Renal cortex interstitium (tissue), 15 donors: ENCODE results near the gene GALK1. TPM values are rescaled to one million over a fixed set of nuclear protein-coding genes. Genes with fewer than 3 reads are reported as not detected.
"Not testable (repeated sequence)": the region's sequence is repeated elsewhere in the genome, so short reads cannot be mapped to it uniquely, and the experiment has no call there.

Experiments
- DNase-seq, 11 donors: peaks; one replicate each; pipeline ENCODE4 v3.0.0-alpha.2; 2013; ENCODE audit warnings: low read depth in 9 of 11, low spot score in 4 of 11; ENCODE audit errors: extremely low read depth in 1 of 11
- long read RNA-seq, 16 experiments: transcript quantifications; one replicate each; lab custom pipeline, GENCODE V29; 2026
- polyA plus RNA-seq, 3 donors: library from polyadenylated mRNA; unstranded; fragments of 120-200 nt; gene quantifications; one replicate each; pipeline ENCODE4 v1.2.1, GENCODE V29; 2013; ENCODE audit not compliant: insufficient read length in 3 of 3

Gene GALK1
- 10 to 100 TPM; 19.7 to 37.6 (median 32.9) TPM for polyA plus RNA-seq
- long read RNA-seq, donor 1, transcript GALK1-205 (8 exons, 1,866 nt) = major isoform, 13 of 15 reads
- long read RNA-seq, donor 1, partial matches to known transcripts = 0 of 15 reads
- long read RNA-seq, donor 1, other reads (novel, unspliced or antisense) = 0 of 15 reads
- long read RNA-seq, donor 2, transcript GALK1-205 (8 exons, 1,866 nt) = major isoform, 5 of 12 reads
- long read RNA-seq, donor 2, partial matches to known transcripts = 5 of 12 reads
- long read RNA-seq, donor 2, other reads (novel, unspliced or antisense) = 0 of 12 reads
- long read RNA-seq, donor 3, transcript GALK1-205 (8 exons, 1,866 nt) = major isoform, 19 of 22 reads
- long read RNA-seq, donor 3, partial matches to known transcripts = 0 of 22 reads
- long read RNA-seq, donor 3, other reads (novel, unspliced or antisense) = 0 of 22 reads
- long read RNA-seq, donor 4, transcript GALK1-205 (8 exons, 1,866 nt) = major isoform, 10 of 59 reads
- long read RNA-seq, donor 4, partial matches to known transcripts = 39 of 59 reads
- long read RNA-seq, donor 4, other reads (novel, unspliced or antisense) = 9 of 59 reads
- long read RNA-seq, donor 5 = 0 reads
- long read RNA-seq, donor 6, transcript GALK1-205 (8 exons, 1,866 nt) = major isoform, 16 of 20 reads
- long read RNA-seq, donor 6, partial matches to known transcripts = 0 of 20 reads
- long read RNA-seq, donor 6, other reads (novel, unspliced or antisense) = 0 of 20 reads
- long read RNA-seq, donor 7, transcript GALK1-205 (8 exons, 1,866 nt) = major isoform, 15 of 18 reads
- long read RNA-seq, donor 7, partial matches to known transcripts = 0 of 18 reads
- long read RNA-seq, donor 7, other reads (novel, unspliced or antisense) = 0 of 18 reads
- long read RNA-seq, donor 8 = 0 reads
- long read RNA-seq, donor 9, transcript GALK1-205 (8 exons, 1,866 nt) = major isoform, 15 of 15 reads
- long read RNA-seq, donor 9, partial matches to known transcripts = 0 of 15 reads
- long read RNA-seq, donor 9, other reads (novel, unspliced or antisense) = 0 of 15 reads
- long read RNA-seq, donor 10, transcript GALK1-205 (8 exons, 1,866 nt) = major isoform, 19 of 26 reads
- long read RNA-seq, donor 10, partial matches to known transcripts = 0 of 26 reads
- long read RNA-seq, donor 10, other reads (novel, unspliced or antisense) = 0 of 26 reads
- long read RNA-seq, donor 11, transcript GALK1-205 (8 exons, 1,866 nt) = major isoform, 11 of 12 reads
- long read RNA-seq, donor 11, partial matches to known transcripts = 0 of 12 reads
- long read RNA-seq, donor 11, other reads (novel, unspliced or antisense) = 0 of 12 reads
- long read RNA-seq, donor 12, transcript GALK1-205 (8 exons, 1,866 nt) = major isoform, 7 of 7 reads
- long read RNA-seq, donor 12, partial matches to known transcripts = 0 of 7 reads
- long read RNA-seq, donor 12, other reads (novel, unspliced or antisense) = 0 of 7 reads
- long read RNA-seq, donor 13 = 0 reads
- long read RNA-seq, donor 14, transcript GALK1-205 (8 exons, 1,866 nt) = major isoform, 13 of 16 reads
- long read RNA-seq, donor 14, partial matches to known transcripts = 0 of 16 reads
- long read RNA-seq, donor 14, other reads (novel, unspliced or antisense) = 0 of 16 reads
- long read RNA-seq, donor 15, transcript GALK1-205 (8 exons, 1,866 nt) = major isoform, 8 of 10 reads
- long read RNA-seq, donor 15, partial matches to known transcripts = 0 of 10 reads
- long read RNA-seq, donor 15, other reads (novel, unspliced or antisense) = 0 of 10 reads
- long read RNA-seq, donor 16, transcript GALK1-205 (8 exons, 1,866 nt) = major isoform, 47 of 53 reads
- long read RNA-seq, donor 16, transcript GALK1-203 (2 exons, 465 nt) = minor isoform, 5 of 53 reads
- long read RNA-seq, donor 16, partial matches to known transcripts = 0 of 53 reads
- long read RNA-seq, donor 16, other reads (novel, unspliced or antisense) = 0 of 53 reads

- DNase-seq = no peak
These were observed at the start of gene GALK1 for GRCh38 chr17:75764711-75765421. TSS of gene GALK1 (minus strand) at chr17:75765192. CDS start at chr17:75765136, 56 bp downstream.

GRCh38 chr17:75814021-75814395, 49.0 kb upstream of the GALK1 start:
- no peak for DNase-seq

GRCh38 chr17:75813081-75814020, 48.4 kb upstream of the GALK1 start:
- no peak for DNase-seq

- DNase-seq = no peak
These were observed 47.4 kb upstream of the GALK1 start for GRCh38 chr17:75812096-75813013.

GRCh38 chr17:75811174-75811573, 46.2 kb upstream of the GALK1 start:
- no peak for DNase-seq

- not testable (repeated sequence) for DNase-seq
These were observed 45.8 kb upstream of the GALK1 start for GRCh38 chr17:75810756-75811155.

- DNase-seq = no peak
These were observed 45.2 kb upstream of the GALK1 start for GRCh38 chr17:75810216-75810615.

GRCh38 chr17:75809631-75810111, 44.7 kb upstream of the GALK1 start:
- no peak for DNase-seq

- no peak for DNase-seq
These were observed 44.1 kb upstream of the GALK1 start for GRCh38 chr17:75808905-75809621.

- DNase-seq = no peak
These were observed 43.5 kb upstream of the GALK1 start for GRCh38 chr17:75808549-75808904.

- no peak for DNase-seq
These were observed 42.9 kb upstream of the GALK1 start for GRCh38 chr17:75807861-75808260.

GRCh38 chr17:75806822-75807500, 42.0 kb upstream of the GALK1 start:
- no peak for DNase-seq

GRCh38 chr17:75803883-75804282, 38.9 kb upstream of the GALK1 start:
- DNase-seq = no peak

- no peak for DNase-seq
These were observed 34.4 kb upstream of the GALK1 start for GRCh38 chr17:75799402-75799801.
